Measurements from ENCODE around the gene INSYN1.
"Not testable (repeated sequence)": the region's sequence is repeated elsewhere in the genome, so short reads cannot be mapped to it uniquely, and the experiment has no call there.

The INSYN1 gene
- long read RNA-seq, donor 1, full-length matches to known transcripts: 5 of 10 reads
- long read RNA-seq, donor 1, partial matches to known transcripts: 5 of 10 reads
- long read RNA-seq, donor 1, other reads (novel, unspliced or antisense): 0 of 10 reads
- long read RNA-seq, donor 2, full-length matches to known transcripts: 3 of 3 reads
- long read RNA-seq, donor 2, partial matches to known transcripts: 0 of 3 reads
- long read RNA-seq, donor 2, other reads (novel, unspliced or antisense): 0 of 3 reads
- long read RNA-seq, donor 3, full-length matches to known transcripts: 3 of 3 reads
- long read RNA-seq, donor 3, partial matches to known transcripts: 0 of 3 reads
- long read RNA-seq, donor 3, other reads (novel, unspliced or antisense): 0 of 3 reads
- long read RNA-seq, donor 4, full-length matches to known transcripts: 7 of 7 reads
- long read RNA-seq, donor 4, partial matches to known transcripts: 0 of 7 reads
- long read RNA-seq, donor 4, other reads (novel, unspliced or antisense): 0 of 7 reads
- long read RNA-seq, donor 5, full-length matches to known transcripts: 7 of 7 reads
- long read RNA-seq, donor 5, partial matches to known transcripts: 0 of 7 reads
- long read RNA-seq, donor 5, other reads (novel, unspliced or antisense): 0 of 7 reads
- long read RNA-seq, donor 6, full-length matches to known transcripts: 9 of 9 reads
- long read RNA-seq, donor 6, partial matches to known transcripts: 0 of 9 reads
- long read RNA-seq, donor 6, other reads (novel, unspliced or antisense): 0 of 9 reads
- long read RNA-seq, donor 7: 0 reads
- long read RNA-seq, donor 8, full-length matches to known transcripts: 5 of 5 reads
- long read RNA-seq, donor 8, partial matches to known transcripts: 0 of 5 reads
- long read RNA-seq, donor 8, other reads (novel, unspliced or antisense): 0 of 5 reads

- no peak for DNase-seq
Observed at GRCh38 chr15:73753250-73754130, at the start of gene INSYN1. Gene INSYN1 (minus strand): TSS chr15:73753351. CDS start chr15:73751130, 2,221 bp downstream.

- DNase-seq: no peak
Observed at GRCh38 chr15:73802431-73803041, 49.4 kb upstream of the INSYN1 start.

GRCh38 chr15:73800662-73801345 lies 47.7 kb upstream of the INSYN1 start:
- DNase-seq: no peak

GRCh38 chr15:73799466-73799865 lies 46.3 kb upstream of the INSYN1 start:
- DNase-seq: no peak

- DNase-seq: no peak
Observed at GRCh38 chr15:73797366-73798158, 44.4 kb upstream of the INSYN1 start.

GRCh38 chr15:73796331-73796831 lies 43.2 kb upstream of the INSYN1 start:
- peak; percentile 20 for DNase-seq

- no peak for DNase-seq
Observed at GRCh38 chr15:73794443-73795133, 41.4 kb upstream of the INSYN1 start.

GRCh38 chr15:73792899-73793541 lies 39.9 kb upstream of the INSYN1 start:
- not testable (repeated sequence) for DNase-seq

GRCh38 chr15:73792415-73792814 lies 39.3 kb upstream of the INSYN1 start:
- DNase-seq: no peak

- DNase-seq: no peak
Observed at GRCh38 chr15:73789521-73790240, 36.5 kb upstream of the INSYN1 start.

- no peak for DNase-seq
Observed at GRCh38 chr15:73787621-73788020, 34.5 kb upstream of the INSYN1 start.

- DNase-seq: no peak
Observed at GRCh38 chr15:73786538-73786937, 33.4 kb upstream of the INSYN1 start.

- DNase-seq: not testable (repeated sequence)
Observed at GRCh38 chr15:73785256-73786014, 32.3 kb upstream of the INSYN1 start.

- DNase-seq: no peak
Observed at GRCh38 chr15:73784291-73784690, 31.1 kb upstream of the INSYN1 start.

- no peak for DNase-seq
Observed at GRCh38 chr15:73782344-73782959, 29.3 kb upstream of the INSYN1 start.

- no peak for DNase-seq
Observed at GRCh38 chr15:73781038-73781925, 28.1 kb upstream of the INSYN1 start.

Data from right kidney (tissue), 9 donors.